Activated naive CD8-positive, alpha-beta T cell treated with anti-CD3 and anti-CD28 coated beads, Interleukin-2, amount 50 U/mL, for 16 hours (primary cell): Measurements from ENCODE around the gene DCP1B.

ENCODE experiments used
- DNase-seq: peaks from one replicate; pipeline ENCODE4 v3.0.0-alpha.2; 2020; ENCODE audit warnings: low read depth, low spot score

The DCP1B gene

GRCh38 chr12:2004113-2004929 is at the start of gene DCP1B:
DCP1B (minus strand) TSS chr12:2004457; CDS start chr12:2004431, 26 bp downstream.
- peak; percentile 87 for DNase-seq

DNA sequence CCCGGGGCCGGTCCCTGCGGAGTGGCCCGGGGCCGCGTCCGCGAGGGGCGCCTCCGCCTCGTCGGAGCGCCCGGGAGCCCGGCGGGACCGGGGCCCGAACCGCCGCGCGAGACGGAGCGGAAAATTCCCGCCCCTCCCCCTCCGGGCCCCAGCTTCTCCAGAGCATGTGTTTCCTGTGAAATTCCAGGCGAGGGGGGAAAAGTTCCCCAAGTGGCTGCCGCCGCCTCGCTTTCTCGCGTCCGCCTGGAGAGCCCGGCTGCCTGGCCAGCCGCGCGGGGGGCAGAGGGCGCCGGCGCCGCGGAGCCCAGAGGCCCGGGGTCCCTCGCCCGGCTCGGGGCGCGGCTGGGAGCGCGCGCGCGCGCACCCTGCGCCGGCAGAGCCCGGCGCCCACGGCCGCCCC is 49.4 kb upstream of the DCP1B start:
- DNase-seq, result no peak

GRCh38 chr12:2052826-2053678 is 48.8 kb upstream of the DCP1B start, which contains the start of gene CACNA1C:
CACNA1C (plus strand) TSS chr12:2052987; CDS start chr12:2053563, 576 bp downstream.
- no peak for DNase-seq

DNA sequence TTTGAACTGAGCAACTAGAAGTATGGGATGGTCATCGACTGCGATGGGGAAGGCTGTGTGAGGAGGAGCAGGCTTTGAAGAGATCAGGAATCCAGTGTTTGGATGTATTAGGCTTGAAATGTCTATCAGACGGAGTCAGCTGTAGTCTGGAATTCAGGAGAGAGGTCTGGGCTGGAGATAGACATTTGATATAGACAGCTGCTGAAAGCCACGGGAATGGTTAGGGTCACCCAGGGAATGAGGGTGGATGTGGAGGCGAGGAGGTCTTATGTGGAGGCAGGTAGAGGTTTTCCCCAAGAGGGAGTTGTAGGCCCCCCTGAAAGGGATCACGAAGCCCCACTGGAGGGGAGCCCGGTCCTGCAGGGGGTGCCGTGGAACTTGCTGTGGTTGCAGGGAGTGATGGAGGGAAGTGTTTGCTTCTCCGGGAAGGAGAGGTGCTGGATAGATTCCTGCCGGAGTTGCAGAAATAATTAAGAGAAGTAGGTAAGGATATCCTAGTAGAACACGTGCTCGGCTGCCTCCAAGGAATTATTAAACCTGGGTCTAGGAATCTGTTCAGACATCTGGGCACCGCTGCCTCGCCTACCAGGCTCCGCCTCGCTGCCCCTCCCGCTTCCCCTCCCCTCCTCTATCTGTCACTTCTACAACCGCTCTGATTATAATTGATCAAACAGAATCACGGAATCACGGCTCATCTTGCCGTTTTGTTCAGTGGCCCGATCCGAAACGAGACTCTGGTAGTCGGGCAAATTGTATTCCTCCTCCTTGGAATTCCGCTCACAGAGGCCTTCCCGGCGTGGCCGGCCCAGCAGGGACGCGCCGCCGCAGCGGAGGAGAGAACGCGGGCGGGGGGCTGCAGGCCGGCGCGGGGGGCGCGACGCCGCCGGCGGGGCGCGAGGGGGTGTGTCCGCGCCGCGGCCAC is 47.7 kb upstream of the DCP1B start:
- DNase-seq, result no peak

- no peak for DNase-seq
These were observed 45.6 kb upstream of the DCP1B start for GRCh38 chr12:2049604-2050540.

DNA sequence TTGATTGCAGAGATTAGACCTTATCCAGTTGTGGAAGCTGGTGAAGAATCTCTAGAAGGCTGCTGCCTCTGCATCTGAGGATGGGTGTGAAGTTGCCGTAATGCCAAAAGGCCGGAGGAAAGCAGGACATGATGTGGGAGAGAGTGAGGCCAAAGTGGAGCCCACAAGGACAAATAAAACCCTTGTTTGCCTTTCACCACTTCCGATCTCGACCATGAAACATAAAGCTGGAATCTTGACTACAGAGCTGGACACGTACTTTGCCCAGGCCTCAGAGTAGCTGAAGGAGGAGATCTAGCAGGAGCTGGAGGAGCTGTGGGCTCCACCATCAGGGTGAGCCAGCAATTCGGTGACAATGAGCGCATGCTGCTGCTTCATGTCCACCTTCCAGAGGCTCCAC is 43.5 kb upstream of the DCP1B start:
- no peak for DNase-seq

DNA sequence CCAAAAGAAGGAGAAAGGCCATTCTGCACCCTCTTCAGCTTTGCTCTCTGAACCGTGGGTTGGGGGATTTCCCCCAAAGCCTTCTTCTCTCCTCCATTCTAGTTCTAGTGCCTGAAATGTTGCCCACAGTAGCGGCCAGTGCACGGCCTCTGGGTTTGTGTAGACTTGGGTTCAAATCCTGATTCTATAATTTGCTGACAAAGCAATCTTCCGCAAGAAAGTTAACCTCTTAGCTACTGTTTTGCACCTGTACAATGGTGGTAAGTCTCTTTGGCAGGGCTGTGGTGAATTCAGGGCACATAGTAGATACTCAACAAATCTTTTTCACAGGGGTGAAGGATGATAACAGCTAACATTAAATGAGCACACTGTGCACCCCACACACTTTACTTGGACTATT is 42.7 kb upstream of the DCP1B start:
- DNase-seq, result no peak

- DNase-seq, result no peak
These were observed 39.9 kb upstream of the DCP1B start for GRCh38 chr12:2044165-2044564.

DNA sequence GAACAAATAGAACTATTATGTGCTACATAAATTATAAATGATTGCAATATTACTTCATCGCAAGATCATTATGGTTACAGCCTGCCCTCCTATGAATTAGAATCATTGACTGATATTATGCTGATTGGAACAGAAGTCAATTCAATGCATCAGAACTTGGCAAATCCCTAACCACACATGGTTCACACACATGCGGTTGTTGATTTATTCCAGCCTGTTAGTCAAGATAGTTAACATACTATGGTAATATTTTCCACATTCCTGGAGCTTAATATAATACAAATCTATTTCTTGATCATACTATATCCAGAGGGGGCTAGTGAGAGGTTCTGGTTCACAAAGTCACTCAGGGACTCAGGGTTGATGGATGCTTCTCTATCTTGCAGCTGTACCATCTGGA is 38.8 kb upstream of the DCP1B start:
- DNase-seq, result no peak

- no peak for DNase-seq
These were observed 34.8 kb upstream of the DCP1B start for GRCh38 chr12:2039034-2039433.

DNA sequence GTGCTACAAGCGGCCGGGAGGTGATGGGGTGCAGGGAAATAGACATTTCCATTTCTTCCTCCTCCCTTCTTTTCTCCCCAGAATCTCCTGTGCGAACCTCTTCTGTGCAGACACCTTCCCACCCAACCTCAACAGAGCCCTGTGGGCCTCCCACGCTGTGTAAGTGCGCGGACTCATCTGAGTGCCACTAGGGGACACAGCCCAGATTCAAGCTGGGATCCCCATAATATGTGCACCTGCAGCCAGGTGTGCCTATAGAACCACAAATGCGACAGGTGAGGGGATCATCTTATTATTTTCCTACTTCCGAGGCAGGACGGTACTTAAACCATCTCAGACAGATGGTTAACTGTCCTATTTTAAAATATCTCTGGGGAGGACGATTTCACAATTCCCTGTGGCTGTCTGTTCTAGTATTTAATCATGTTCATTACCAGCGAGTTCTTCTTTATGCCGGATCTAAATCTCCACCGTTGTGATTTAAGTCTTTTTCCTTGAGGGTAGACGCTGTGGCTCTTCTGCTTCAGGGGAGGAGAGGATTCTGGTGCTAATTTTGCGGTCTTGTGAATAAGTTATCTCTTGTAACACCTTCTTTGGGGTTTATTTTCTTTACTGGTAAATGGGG is 31.3 kb upstream of the DCP1B start:
- DNase-seq, result no peak

GRCh38 chr12:2034633-2035430 is 30.6 kb upstream of the DCP1B start:
- peak; percentile 76 for DNase-seq

GRCh38 chr12:2032506-2032905 is 28.2 kb upstream of the DCP1B start:
- no peak for DNase-seq

DNA sequence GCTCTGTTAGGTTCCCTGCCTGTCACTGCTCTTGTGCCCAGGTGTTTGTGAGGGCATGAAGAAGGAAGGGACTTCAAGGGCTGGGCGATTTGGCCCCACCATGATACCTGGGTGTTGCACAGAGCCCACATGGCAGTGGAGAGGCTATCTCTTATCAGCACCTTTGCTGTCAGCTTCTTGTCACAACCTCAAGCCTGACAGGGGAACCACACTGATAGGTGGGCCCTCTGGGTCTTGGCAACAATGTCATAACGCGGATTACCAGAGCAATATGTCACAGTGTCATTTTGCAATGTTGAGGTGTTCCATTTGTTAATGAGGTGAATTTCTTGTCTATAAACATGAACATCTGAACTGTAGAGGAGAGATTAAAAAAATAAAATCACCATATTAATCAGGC is 25.6 kb upstream of the DCP1B start:
- no peak for DNase-seq

DNA sequence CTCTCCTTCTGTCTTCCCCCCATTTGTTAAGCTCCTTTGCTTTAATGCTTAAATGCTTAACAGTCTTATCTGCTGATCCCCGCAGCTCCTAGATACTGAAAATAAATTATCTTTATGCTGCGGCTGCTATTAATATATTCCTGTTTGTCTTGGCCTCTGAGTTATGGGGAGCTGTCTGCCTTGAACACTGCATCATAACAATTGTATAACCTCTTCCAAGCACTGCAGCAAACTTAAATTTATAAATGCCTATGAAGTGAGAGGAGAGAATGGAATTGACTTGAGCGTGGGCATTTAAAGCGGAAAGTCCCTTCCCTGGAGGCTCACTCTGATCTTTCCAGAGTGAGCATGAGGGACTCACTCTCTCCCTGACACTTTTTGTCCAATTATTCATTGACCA is 23.1 kb upstream of the DCP1B start:
- DNase-seq, result no peak

DNA sequence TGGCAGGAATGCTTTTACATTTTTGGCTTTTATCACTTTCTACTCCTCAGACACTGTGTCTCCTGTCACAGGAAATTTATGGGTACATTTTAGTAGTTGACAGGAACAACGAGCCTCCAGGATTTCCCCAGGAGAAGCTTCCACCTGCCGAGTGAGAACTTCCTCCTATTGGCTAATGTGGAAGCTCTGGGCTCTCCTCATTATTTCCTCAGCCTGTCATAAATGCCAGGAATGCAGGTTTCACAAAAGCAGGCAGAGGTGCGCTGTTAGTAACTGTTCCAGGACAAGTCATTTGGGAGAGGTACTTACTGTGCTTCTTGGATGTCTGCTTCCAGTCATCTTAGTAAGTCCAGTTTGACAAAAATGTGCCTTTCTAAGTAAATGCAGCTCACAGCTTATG is 19.1 kb upstream of the DCP1B start:
- DNase-seq, result no peak

DNA sequence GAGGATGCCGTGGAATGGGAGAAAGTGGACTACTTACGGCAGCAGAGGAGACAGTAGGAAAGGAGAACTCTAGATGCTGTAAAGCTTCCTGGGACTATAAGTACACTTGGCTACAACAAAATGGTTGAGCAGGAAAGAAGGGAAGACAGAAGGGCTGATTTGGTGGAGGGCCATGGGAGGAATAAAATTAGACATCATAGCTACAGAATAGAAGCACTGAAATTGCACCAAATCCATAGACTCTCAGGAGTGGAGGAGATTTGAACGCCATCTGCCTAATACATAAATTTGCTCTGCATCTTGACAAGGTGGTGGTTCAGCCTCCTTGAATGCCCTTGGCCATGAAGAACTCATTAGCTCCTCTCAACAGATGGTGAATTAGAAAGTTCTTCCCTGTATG is 16.3 kb upstream of the DCP1B start:
- DNase-seq, result no peak

- DNase-seq, result no peak
These were observed 14.9 kb upstream of the DCP1B start for GRCh38 chr12:2019126-2019525.

DNA sequence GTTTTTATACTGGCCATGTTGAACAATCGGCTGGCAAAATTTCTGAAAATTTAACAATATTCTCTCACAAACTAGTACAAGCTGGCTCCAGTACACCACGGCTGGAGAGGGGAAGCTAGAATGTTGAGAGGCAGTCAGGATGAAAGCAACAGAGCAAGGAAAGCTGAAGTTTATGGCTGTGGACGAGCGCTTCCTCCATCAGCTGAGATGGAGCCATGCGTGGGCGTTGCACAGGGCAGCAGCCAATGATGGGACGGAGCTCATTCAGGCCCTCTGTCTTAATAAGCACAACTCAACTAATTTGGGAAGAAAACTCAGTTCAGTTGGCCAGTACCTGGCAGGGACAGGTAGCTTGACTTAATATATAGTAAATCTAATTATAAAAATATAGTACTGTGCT is 14.1 kb upstream of the DCP1B start:
- DNase-seq, result no peak
